HS-5 (cell line): ENCODE data around the gene SULT2B1.
A peak's percentile ranks its signal among the peaks of the same experiment; 100 is the strongest.
"Not testable (repeated sequence)": the region's sequence is repeated elsewhere in the genome, so short reads cannot be mapped to it uniquely, and the experiment has no call there.

Experiments
- DNase-seq: peaks from one replicate; pipeline ENCODE4 v3.0.0-alpha.2; 2012; ENCODE audit warnings: low read depth

SULT2B1 gene

DNA sequence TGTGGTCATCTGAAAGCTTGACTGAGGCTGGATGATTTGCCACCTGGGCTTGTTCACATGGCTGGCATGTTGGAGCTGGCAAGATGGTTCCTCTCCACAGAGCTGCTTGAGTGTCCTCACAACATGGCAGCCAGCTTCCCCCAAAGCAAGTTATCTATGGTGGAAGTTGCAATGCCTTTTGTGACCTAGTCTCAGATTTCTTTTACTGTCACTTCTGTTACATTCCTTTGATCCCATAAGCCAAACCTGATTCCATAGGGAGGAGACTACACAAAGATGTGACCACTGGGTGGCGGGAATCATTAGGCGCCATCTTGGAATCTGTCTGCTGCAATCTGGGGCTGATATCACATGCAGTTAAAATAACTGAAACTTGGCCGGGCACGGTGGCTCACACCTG lies 22.8 kb upstream of the SULT2B1 start:
- no peak for DNase-seq

DNA sequence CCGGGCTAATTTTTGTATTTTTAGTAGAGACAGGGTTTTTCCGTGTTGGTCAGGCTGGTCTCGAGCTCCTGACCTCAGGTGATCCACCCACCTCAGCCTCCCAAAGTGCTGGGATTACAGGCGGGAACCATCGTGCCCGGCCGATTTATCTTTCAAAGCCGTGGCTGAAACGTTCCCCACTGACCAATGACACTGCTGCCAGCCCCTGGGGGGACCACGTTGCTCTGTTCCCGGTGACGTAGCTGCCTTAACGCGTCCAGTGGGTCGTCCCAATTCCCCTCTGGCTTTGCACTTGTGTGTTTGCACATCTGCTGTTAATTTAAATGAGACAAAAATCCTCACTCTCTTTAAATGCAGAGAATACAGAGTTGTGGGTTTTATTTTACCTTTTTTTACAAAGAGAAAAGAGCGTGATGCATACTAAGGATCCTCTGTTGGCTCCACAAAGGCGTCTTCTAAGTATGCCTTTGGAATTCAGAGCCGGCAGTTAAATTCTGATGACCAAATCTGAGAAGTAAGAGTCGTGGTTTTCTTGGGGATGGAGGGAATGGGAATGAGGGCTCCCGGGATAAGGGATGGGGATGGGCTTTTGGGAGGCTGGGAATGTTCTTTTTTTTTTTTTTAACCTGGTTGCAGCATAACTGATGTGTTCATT lies 21.8 kb upstream of the SULT2B1 start:
- DNase-seq = no peak

DNA sequence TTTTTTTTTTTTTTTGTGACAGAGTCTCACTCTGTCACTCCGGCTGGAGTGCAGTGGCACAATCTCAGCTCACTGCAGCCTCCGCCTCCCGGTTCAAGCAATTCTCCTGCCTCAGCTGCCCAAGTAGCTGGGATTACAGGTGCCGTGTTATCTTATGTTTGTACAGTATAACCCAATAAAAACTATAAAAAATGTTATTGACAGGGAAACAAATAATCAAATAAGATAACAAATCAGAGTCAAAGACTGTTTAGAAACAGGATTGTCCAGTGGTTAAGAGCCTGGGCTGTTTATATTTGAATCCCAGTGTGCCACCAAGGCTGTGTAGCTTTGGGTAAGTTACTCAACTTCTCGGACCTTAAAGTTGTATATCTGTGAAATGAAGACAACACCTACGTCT lies 21.2 kb upstream of the SULT2B1 start:
- DNase-seq = no peak

DNA sequence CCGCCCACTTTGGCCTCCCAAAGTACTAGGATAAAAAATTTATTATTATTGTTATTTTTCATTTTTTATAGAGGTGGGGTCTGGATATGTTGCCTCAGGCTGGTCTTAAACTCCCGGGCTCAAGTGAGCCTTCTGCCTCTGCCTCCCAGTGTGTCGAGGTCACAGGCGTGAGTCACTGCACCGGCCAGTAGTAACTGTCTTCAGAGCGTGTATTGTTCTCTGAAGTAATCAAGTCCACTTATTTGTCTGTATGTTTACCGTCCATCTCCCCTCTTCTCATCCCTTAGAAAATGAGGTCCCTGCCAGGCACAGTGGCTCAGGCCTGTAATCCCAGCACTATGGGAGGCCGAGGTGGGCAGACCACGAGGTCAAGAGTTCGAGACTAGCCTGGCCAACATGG lies 18.2 kb upstream of the SULT2B1 start:
- no peak for DNase-seq

DNA sequence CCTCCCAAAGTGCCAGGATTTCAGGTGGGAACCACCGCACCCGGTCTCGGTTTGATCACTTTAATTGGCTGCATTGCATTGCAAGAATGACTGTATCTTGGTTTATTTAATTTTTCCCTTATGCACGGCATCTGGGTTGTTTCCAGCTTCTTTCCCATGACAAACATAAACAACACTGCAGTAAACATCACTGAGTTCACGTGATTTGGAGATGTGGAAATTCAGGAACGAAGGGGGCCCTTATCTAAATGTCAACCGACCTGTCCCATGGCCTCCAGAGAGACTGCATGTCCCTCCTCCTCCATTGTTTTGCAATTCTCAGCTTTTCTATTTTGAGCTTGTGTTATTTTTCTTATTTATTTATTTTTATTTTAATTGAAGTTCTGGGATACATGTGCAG lies 14.4 kb upstream of the SULT2B1 start:
- DNase-seq = no peak

DNA sequence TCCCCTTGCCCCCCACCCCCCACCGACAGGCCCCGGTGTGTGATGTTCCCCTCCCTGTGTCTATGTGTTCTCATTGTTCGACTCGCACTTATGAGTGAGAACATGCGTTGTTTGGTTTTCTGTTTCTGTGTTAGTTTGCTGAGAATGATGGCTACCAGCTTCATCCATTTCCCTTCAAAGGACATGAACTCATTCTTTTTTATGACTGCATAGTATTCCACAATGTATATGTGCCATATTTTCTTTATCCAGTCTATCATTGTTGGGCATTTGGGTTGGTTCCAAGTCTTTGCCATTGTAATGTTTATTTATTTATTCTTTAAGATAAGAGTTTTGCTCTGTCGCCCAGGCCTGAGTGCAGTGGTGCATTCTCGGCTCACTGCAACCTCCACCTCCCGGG lies 13.9 kb upstream of the SULT2B1 start:
- DNase-seq = not testable (repeated sequence)

DNA sequence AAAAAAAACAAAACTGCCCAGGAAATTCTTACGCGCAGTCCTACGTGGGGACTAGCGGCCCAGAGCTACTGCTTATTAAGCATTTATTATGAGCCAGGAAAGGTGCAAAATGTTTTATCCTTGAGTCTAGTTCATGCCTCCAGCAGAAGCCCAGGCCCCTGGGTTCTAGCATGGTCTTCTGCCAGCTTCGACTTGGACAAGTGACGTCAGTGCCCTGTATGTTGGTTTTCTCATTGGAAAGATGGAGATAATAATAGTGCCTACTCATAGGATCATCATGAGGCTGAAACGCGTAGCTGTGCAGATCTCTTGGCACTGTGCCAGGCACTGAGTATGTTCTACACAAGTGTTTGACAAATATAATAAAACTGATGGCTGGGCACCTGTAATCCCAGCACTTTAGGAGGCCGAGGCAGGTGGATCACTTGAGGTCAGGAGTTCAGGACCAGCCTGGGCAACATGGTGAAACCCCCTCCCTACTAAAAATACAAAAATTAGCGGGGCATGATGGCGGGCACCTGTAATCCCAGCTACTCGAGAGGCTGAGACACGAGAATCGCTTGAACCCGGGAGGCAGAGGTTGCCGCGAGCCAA lies 12.4 kb upstream of the SULT2B1 start:
- no peak for DNase-seq

DNA sequence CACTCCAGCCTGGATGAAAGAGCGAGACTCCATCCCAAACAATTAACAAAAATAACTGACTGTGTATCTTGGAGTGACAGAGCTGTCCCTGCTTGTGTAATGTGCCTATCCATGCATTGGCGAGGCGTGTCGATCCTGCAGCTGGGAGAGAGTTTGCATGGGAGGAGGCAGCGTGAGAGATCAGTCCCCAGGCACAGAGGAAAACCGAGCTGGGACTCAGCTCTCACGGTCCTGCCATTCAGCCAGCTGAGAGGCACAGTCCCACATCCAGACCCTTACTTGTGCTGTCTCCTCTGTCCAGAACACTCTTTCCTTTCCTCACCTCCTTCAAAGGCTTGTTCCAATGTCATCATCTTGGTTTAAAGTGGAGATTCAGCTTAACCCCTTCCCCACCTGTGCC lies 11.9 kb upstream of the SULT2B1 start:
- no peak for DNase-seq

DNA sequence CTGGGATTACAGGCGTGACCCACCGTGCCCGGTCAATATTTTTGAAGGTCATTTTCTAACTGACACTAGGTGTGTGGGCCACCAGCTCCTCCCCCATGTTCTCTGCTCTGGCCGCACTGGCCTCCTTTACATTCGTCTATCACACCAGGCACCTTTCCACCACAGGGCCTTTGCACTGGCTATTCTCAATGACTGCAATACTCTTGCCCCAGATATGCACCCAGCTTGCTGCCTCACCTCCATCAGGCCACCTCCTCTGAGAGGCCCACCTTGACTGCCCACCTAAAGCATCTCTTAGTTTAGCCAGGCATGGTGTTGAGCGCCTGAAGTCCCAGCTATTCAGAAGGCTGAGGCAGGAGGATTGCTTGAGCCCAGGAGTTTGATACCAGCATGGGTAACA lies 10.2 kb upstream of the SULT2B1 start:
- no peak for DNase-seq

DNA sequence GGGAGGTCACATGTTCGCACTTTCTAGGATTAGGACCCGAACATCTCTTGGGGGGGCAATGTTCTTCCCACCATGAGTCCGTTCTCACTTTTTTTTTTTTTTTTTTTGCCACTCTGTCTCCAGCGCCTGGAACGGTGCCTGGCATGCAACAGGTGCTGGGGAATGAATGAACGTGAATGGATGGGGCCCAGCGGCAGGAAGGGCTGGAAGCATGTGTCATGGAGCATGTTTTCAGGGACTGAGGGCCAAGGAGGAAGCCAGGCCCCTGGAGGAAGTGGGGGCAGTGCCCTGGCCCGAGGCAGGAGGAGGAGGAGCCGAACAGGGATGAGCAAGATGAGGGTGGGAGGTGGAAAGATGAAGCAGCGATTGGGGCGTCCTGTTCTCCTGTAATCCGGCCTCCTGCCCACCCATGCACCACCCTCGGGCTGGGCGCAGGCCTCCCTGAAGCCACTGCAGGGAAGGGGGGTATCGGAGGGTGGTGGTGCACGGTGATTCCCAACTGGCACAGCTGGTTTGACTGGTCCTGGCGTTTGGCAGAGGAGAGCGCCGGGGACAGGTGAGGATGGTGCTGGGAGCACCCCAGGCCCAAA lies 8.8 kb upstream of the SULT2B1 start:
- DNase-seq = peak; percentile 56

DNA sequence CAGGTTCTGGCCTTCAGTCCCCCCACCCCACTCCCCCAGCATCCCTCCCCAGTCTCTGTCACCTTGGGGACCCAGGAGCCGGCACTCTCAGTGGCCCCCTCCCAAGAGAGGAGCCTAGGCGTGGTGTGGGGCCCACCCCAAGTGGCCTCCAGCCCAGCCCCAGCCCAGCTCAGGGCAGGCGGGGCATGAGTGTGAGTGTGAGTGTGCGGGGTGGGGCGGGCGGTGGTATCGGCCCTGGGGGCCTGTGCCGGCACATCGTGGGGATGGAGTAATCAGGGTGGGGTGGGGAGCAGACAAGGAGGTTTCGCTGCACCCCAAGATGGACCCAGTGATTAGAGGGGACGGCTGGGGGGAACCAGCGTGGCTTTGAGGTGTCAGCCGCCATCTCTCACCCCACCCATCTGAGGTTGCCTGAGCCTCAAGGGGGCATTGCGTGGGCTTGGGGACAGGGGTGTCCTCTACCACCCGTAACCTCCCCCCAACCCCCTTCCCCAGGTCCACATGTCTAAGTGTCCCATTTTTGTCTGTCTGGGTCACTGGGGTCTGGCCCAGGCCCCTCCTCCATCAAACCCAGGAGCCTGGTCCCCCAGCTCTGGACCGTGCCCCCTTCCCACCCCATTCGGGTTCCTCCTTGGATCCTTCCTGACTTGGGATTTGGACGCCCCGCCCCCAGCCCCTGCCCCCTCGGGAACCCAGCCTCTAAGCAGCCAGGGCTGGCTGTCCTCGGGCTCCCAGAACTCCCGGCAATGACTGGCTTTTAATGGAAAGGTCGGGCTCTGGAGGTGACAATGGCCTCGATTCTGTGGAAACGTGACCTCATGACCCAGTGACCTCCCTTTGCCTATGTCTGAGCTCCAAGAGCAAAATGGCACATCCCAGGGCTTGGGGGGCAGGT lies 6.9 kb upstream of the SULT2B1 start:
- DNase-seq = no peak

DNA sequence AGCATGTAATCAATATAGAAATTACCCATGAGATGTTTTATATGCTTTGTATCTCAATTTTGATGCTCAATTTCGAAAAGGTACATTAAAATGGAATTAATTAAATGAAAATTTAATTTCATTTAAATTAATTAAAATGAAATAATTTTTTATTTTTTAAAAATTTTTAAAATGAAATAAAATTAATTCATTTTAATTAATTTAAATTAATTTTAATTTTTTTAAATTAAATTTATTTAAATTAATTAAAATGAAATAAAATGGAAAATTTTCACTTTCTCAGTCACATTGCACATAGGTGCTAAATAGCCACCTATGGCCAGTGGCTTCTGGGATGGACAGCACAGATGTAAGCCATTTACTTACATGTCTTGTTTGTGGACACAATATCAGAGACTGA lies 4.2 kb upstream of the SULT2B1 start:
- DNase-seq = no peak

DNA sequence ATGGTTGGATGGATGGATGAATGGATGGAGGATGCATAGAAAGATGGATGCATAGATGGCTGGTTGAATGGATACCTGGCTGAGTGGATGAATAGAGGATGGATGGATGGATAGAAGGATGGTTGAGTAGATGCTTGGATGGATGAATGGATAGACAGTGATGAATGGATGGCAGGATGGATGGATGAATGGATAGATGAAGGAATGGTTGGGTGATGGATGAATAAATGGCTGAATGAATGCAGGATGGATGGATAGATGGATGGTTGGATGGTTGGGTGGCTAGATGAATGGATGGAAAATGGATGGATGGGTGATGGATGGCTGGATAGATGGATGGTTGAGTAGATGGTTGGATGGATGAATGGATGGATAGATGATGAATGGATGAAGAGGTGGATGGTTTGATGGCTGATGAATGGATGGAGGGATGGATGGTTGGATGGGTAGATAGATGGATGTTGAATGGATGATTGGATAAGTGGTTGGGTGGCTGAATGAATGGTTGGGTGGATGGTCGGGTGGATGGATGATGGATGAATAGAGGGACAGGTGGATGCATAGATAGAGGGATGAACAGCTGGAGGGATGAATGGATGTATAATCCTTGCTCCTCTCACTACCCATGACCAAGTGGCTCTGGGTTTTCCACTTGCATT lies 3.6 kb upstream of the SULT2B1 start:
- DNase-seq = no peak

DNA sequence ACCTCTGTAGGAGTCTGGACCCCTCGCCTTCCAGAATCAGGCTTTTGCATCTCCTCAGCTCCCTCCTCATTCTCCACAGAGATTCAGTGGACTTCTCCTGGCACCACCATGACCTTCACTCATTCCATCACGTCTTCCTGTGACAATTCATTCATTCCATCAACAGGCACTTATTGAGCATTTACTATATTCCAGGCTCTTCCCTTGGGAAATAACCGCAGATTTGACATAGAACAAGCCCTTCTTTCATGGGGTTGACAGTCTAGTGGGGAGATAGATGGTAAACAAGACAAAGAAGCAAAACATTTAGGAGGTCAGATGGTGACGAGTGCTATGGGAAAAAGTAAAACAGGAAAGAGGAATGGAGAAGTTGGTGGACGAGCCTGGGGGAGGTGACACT lies 2.6 kb upstream of the SULT2B1 start:
- no peak for DNase-seq

DNA sequence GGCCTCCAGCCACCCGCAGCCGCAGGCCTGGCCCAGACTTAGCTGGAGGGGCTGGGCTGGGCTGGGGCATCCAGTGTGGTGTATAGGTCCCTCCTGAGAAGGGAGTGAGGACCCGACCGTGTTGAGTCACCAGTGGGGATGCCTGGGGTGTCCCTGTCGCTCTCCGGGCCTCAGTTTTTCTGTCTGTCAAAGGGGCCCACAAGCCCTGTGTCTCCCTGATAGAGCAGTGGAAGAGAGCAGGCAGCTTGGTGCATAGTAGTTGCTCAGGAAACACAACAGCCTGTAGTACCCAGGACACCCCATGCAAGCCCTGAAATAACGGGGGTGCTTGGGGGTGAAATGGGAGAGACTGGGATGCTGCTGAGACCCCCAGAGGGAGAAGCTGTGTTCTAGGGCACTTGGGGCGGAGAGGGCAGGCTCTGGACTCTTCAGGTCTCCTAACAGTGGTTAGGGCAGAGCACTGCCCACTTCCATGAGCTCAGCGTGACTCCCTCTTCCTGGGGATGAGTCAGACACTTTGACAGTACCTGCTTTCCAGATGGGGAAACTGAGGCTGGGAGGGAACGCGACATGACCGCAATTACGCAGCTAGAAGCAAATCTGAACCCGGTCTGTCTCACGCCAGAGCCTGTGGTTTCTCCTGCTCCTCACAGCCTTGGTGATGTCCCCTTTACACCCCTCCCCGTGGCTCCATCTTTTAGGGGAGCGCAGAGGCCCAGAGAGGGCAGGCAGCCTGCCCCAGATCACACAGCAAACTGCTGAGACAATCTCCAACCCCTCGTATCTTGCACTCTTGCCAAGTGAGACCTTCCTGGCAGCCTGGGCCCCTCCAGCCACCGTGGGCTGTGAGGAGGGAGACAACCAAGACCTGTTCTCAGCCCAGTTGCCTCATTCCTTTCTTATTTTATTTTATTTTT lies 692 bp downstream of the SULT2B1 start:
- no peak for DNase-seq

DNA sequence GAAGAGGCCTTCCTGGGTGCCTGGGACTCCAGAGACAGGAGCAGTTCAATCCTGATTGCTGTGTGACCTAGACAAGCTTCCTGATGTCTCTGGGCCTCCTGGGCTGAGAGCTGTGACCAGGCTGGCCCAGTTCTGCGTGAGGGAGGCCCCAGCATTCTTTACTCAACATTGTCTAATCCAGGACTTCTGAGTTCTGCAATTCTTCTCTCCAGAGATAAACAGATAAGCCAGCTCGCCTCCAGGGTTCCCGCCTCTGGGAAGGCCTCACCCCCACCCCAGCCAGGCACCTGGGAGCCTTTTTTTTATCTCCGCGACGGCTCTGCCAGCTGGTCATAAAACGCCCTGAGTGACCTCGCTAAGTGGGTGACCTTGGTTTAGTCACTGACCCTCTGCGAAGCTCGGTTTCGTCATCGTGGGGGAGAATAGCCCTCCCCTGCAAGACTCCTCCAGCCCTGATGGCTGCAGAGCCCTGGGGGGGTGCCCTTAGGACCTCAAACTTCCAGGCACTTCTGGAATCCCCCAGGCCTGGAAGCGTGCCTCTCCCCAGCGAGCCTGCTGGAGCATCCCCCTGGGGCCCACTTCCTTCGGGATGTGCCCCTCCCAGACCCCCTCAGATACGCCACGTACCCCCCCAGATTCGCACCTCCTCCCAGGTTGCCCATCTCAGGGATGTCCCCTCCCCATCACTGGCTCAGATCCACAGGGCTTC lies 1.9 kb downstream of the SULT2B1 start:
- peak; percentile 58 for DNase-seq

DNA sequence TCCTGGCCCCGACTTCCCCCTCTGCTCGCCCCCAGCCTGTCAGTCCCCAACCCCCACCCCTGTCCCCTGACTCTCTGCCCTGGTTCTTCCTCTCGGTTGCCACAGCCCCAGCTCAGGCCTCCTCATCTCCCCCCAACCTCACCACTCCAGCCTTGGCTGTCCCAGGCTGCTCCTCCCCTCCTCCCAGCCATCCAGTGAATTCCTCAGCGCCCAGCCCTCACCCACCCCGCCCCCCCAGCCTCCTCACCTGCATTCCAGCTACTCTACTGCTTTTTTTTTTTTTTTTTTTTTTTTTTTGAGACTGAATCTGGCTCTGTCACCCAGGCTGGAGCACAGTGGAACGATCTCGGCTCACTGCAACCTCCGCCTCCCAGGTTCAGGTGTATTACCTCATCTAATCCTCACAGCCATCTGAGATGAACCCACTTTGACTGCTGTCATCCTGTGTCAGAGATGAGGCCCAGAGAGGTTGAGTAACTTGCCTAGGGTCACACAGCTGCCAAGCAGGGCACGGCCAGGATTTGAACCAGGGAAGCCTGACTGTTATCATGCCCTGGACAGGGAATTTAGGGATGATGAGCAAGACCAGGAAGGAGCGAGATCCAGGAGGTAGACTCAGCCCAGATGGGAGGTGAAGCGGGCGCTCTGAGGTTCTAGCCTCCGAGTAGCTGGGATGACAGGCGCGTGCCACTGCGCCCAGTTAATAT lies 2.6 kb downstream of the SULT2B1 start:
- no peak for DNase-seq

DNA sequence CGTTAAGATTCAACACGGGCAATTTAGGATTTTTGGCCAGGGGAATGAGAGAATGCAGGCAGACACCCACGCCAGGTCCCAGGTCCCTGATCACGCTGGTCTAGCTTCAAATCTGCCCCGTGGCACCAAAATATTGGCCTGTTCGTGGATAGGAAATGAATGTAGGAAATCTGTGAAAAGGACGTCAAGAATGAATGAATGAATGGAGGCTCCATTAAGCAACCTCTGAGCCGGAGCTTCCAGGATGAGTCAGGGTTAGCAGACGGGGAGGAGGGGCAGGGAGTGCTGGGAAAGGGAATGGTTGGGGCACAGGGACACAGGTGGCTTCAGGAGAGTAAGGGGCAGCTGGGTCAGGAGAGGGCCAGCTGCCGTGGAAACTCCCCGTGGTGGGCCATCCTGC lies 4.2 kb downstream of the SULT2B1 start:
- DNase-seq = no peak

DNA sequence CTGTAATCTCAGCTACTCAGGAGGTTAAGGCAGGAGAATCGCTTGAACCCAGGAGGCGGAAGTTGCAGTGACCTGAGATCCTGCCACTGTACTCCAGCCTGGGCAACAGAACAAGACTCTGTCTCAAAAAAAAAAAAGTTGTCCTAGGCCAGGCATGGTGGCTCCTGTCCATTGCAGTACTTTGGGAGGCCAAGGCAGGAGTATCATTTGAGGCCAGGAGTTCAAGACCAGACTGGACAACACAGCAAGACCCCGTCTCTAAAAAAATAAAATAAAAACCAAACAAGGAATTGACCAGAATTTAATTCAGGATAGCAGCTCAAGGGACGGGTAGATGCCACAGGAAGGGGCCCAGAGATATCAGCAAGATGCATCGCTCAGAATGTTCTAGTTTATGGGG lies 4.9 kb downstream of the SULT2B1 start:
- no peak for DNase-seq
